CD4-positive, alpha-beta T cell treated with Interleukin-1 beta for 1 hour (primary cell): ENCODE data around the gene TWNK.
A peak's percentile ranks its signal among the peaks of the same experiment; 100 is the strongest.

Source experiments
- DNase-seq, 2 donors: peaks; one replicate each; pipeline ENCODE4 v3.0.0-alpha.2; 2020 to 2022

TWNK gene

DNA sequence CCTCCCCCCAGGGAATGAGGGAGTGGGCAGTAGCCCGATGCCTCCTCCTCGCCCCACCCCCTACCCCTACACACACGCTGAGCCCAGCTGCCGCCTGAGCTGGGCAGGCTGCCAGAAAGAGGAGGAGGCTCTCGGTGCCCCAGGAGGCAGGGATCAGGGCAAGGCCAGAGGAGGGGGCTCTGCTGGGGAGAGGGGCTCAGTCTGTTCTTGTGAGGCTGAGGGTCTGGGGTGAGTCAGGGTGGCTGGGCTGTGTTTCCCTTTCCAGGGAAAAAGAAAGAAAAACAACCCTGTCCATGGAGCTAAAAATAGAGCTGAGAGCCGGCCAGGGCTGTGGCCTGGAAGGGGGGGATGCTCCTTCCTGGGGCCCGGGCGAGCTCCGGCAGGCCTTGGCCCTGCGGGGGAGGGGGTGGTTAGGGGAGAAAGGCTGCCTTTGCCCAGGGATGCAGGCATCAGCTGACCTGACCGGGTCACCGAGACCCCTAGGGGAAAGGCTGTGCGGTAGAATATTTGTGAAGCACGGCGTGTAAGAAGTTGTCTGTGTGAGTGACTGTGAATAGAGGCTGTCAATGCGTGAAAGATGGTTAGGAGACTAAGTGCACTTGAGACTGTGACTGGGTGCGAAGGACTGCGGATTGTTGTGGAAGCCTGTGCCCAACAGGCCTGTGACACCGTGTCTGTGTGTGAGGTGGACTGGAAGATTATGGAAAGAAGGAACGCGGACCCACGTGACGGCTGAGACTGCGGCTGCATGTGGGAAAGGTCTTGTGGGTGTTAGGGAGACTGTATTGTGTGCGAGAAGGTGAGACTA, 11.0 kb downstream of the TWNK start:
- peak; percentile 63 to 66 for DNase-seq

- peak; percentile 80 to 81 for DNase-seq
Observed at GRCh38 chr10:100998991-100999741, 11.8 kb downstream of the TWNK start.

- DNase-seq = no peak
Observed at GRCh38 chr10:100999742-101000126, 12.4 kb downstream of the TWNK start, which contains the start of gene LZTS2. Gene LZTS2, plus strand, starts transcription at chr10:100999808. Its CDS starts 2,731 bp downstream, at chr10:101002539.

DNA sequence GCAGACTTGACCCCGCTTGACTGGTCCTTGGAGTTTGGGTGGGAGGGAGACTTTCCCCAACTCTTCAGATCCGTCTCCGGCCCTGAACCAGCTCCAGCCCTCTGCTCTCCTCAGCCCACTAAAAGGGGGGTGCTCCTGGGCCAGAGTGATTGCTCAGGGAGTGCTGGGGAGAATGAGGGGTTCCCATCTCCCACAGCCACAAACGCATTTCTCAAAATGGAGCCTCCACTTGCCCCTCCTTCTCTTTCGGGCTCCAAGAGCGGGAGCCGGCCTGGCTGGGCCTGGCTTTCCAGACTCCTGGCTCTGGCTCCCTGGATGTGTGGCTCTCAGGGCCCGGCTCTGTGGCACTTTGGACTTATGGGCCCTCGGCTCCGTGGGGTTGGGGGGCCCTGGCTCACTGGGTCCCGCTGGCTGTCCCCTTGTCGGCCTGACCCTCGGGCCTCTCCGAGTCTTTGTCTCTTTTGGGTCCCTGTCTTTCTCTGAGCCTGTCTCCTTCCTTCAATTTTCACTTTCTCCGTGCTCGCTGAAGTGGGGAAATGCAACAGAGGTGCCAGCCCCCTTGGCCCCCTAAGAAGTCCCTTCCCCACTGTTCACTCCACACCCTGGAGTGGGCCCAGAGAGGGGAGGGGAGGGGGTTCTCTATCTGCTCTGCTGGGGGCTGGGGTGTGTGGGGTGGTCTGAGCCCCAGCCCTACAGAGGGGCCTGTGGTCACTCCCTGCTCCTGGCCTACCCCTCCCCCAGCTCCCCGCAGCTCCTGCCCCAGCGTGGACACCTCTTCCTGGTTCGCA, 13.0 kb downstream of the TWNK start:
- DNase-seq = no peak

GRCh38 chr10:101000915-101001658, 13.7 kb downstream of the TWNK start:
- DNase-seq = no peak

GRCh38 chr10:101001659-101002035, 14.3 kb downstream of the TWNK start:
- no peak for DNase-seq

DNA sequence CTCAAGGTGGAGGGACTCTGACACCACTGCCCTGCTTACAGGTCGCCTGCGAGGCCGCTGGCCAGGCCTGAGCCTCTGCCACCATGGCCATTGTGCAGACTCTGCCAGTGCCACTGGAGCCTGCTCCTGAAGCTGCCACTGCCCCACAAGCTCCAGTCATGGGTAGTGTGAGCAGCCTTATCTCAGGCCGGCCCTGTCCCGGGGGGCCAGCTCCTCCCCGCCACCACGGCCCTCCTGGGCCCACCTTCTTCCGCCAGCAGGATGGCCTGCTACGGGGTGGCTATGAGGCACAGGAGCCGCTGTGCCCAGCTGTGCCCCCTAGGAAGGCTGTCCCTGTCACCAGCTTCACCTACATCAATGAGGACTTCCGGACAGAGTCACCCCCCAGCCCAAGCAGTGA, 15.1 kb downstream of the TWNK start:
- no peak for DNase-seq

- no peak for DNase-seq
Observed at GRCh38 chr10:101003639-101004206, 16.4 kb downstream of the TWNK start.

- DNase-seq = no peak
Observed at GRCh38 chr10:101005361-101005760, 18.0 kb downstream of the TWNK start.

- no peak for DNase-seq
Observed at GRCh38 chr10:101005869-101006567, 18.7 kb downstream of the TWNK start.

- no peak for DNase-seq
Observed at GRCh38 chr10:101006593-101007098, 19.3 kb downstream of the TWNK start.

- no peak for DNase-seq
Observed at GRCh38 chr10:101007099-101007711, 19.9 kb downstream of the TWNK start.

DNA sequence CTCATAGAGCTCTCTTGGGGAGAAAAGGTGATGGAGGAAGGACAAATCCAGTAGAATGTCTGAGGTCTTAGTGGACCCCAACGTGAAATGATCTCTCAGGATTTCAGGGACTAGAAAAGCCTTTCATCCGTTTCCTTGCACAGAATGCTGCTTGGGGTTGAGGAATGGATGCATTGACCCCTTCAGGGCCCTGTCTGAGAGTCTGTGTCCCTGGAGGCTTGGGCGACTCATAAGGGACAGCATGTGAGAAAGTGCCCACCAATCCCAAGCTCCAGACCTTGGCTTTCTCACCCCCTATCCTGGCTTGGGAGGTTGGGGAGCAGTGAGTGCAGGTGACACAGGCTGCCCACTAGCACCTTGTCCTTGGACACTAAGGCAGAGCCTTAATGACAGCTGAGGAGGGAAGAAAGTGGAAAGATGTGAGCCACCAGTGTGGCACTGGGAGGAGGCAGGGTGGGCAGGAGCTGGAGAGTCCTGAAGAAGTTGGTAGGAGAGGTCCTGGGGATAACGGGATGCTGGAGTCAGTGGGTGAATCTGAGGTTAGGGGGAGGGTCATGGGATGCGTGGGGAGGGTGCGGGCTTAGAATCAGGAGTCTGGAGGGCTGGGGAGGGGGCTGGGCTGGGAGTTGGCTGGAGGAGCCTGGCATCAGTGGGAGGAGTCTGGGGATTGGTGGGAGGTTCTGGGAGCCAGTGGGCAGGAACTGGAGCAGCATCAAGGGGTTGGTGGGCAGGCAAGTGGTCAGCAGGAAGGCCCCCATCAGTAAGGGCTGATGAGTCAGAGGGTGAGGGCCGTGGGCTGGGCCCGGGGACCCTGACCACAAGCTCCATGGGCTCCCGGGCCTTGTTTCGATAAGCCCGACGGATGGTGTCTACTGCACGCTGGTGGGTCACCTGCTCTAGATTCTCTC, 20.8 kb downstream of the TWNK start:
- DNase-seq = no peak

DNA sequence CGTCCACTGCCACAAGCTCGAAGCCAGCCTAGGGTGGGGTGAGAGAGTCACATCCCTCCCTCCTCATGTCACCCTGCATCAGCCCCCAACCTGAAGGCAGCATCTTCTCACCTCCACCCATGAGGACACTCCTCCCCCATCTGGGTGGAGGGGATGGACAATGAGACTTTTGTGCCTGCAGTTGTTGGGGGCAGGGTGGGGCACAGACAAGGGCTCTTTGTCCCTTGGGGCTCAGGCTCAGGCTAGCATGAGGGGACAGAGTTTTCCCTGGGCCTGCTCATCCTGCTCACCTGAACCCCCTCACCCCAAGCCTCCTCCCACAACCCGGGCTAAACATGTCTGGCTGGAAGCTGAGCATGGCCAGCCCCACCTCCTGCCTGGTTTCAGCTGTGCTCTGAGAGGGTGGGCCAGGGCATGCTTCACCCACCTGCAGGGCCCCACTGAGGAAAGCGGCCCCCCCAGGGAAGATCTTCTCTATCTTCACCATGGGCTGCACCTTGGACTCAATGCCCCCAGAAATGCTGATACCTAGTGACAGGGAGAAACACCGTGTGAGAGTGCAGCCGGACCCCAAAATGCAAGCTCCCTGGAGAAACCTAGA, 21.6 kb downstream of the TWNK start:
- DNase-seq = no peak

GRCh38 chr10:101010329-101010728, 23.0 kb downstream of the TWNK start:
- no peak for DNase-seq

DNA sequence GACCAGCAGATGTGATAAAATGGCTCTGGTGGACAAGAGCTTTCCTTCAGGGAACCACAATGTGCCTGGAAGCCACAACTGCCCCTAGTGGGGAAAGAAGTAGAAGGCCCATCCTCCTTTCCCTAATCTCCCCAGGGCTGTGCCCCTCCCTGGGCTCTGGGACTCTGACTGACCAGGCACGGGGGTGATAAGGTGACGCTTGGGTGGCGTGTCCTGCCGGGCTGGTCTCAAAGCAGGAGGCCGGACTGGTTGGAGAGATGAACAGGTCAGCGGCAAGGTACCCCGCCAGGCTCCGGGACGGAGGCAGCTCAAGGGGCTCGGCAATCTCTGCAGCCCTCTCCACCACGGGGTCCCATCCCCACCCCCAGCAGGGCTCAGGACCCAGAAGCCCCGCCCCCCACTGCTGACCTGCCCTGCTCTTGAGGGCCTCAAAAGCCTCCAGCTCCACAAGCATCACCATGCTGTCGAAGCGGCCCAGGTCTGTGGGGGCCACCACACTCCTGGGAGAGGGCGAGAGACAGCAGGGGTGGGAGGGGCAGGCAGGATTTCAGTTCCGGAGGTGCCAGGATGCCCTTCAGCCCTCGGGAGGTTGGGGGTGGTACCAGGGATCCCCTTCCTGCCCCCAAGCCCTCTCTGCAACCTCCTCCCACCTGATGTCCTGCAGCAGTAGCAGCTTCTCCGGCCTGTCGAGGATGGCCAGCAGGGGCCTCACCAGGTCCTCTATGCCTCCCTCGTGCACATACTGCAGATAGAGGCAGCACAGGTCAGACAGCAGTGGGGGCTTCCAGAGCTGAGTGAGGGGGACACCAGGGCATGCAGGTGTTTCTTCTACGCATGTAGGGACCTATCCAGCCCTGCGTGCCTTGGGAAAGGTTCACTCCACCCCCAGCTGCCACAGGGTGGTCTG, 24.4 kb downstream of the TWNK start:
- no peak for DNase-seq

DNA sequence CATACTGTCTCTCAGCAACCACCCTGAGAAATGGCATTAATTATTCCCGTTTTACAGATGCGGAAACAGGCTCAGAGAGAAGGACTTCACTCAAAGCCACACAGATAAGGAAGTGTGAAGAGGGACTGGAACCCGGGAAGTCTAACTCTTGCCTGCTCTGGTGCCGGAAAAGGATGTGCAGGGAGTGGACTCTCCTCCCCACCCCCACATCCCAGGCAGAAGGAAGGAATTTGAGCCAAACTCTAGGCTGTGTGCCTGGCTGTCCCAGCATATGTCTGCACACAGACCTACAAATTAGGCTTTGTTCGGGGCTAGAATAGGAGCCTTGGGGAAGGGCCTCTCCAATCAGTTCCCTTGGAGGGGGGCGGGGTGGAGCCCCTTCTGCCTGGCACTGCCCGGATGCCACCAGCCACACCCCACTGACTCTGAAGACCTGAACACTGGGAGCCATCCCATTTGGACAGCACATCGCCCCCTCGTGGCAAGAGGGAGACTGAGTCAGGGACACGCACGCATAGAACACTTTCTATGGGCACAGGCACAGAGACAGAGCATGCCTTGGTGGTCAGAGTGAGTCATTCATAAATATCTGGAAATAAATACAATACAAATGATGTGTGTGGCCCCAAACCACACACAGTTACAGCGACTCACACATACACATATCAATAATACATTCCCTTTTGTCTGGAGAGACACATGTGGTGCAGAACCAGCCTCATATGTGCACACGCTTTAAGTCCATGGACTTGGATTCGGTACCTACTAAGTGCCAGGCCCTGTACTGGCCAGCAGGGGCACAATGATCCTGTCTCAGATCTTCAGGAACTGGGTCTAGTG, 25.4 kb downstream of the TWNK start:
- DNase-seq = peak; percentile 81 to 83
